ENCODE measurements around the gene CDK3. TPM values are rescaled to one million over a fixed set of nuclear protein-coding genes. Genes with fewer than 3 reads are reported as not detected.

CDK3 gene
- total RNA-seq, 1 donor from 2014 or later = 14.1 TPM

GRCh38 chr17:76050538-76051467 lies 50.1 kb downstream of the CDK3 start:
- ATAC-seq (ENCODE audit: low read depth) (no peak), DNase-seq (no peak)
- intact Hi-C loops (cut with micrococcal nuclease) = no loop called here
- H3K27ac Mint-ChIP-seq = no peak overlapping the region
- CTCF ChIA-PET = interaction anchor here (1.1 kb wide), 1 partner anchor 146 kb away, joined by 3 read pairs; the partner anchor contains the start of gene MRPL38
- H3K4me3 Mint-ChIP-seq = no peak overlapping the region
- H3K36me3 Mint-ChIP-seq (ENCODE audit: low read depth) = peaks cover 76% of the 10 kb centered on the region
- H3K4me1 Mint-ChIP-seq = peaks cover 6% of the 10 kb centered on the region
- TF ChIP-seq CTCF (IDR thresholded peaks at IDR 0.05) = no peak
- H3K9me3 Mint-ChIP-seq = no peaks in the 10 kb centered on the region
- POLR2A ChIA-PET = no interaction called here
- H3K27me3 Mint-ChIP-seq = no peaks in the 10 kb centered on the region

DNA sequence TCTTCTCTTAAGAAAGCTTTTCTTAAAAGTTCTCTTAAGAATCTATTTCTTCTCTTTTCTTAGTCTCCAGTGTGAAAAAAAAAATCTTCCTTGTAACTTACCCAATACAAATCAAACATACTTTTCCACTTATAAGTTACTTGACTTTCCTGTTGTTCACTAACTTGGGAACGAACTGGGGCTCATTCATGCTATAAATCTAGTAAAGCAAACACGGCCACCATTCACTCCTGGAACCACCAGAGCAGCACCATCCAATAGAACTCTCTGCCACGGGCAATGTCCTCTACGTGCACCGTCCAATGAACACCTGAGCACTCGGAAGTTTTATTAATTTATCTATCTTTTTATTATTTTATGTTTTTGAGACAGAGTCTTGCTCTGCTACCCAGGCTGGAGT lies 50.9 kb downstream of the CDK3 start:
- TF ChIP-seq CTCF (IDR thresholded peaks at IDR 0.05) = no peak
- no peaks in the 10 kb centered on the region for H3K9me3 Mint-ChIP-seq
- intact Hi-C loops (cut with micrococcal nuclease) = no loop called here
- CTCF ChIA-PET = interaction anchor here (1.1 kb wide), 1 partner anchor 146 kb away, joined by 3 read pairs; the partner anchor contains the start of gene MRPL38
- H3K4me1 Mint-ChIP-seq = peaks cover 6% of the 10 kb centered on the region
- H3K4me3 Mint-ChIP-seq = no peak overlapping the region
- ATAC-seq (ENCODE audit: low read depth) (no peak), DNase-seq (no peak)
- H3K36me3 Mint-ChIP-seq (ENCODE audit: low read depth) = peaks cover 76% of the 10 kb centered on the region
- H3K27ac Mint-ChIP-seq = no peak overlapping the region
- no peaks in the 10 kb centered on the region for H3K27me3 Mint-ChIP-seq
- POLR2A ChIA-PET = no interaction called here

DNA sequence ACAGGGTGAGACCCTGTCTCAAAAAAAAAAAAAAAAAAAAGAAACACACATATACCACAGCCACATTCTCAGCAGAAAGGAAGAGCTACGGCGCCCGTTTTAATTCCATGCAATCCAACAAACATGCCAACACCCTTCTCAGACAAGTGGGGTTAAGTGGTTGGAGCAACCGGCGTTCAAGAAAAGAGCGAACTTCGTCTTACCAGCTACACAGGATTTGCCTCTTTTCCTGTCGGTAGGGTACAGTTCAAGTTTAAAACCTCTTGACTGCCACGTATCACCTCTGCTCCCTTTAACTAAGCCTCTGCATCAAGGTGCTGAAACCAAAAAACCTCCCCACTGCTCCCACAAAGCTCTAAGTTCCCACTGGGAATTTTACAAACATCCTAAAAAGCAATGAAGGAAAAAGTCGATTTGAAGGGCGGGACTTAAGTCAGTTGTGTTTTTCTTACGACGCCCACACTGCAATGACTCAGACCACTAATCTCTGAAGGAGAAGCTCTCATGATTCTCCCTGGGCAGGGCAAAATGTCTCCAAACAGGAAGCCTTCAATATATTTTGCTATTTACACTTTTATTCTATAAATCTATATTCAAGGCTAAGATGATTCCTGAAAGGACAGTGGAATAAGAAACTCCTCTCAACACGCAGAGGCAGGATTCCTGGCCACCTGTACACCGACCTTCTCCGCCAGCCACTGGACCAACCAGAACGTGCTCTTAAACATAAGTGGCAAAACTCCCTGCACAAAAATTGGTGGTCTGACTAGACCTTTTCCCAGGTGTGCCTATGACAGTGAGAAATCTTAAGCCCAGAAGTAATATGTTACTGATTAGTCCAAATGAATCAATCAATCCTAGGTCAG lies 52.8 kb downstream of the CDK3 start:
- TF ChIP-seq CTCF (IDR thresholded peaks at IDR 0.05) = no peak
- ChIA-PET POLR2A (no interaction called here), CTCF (no interaction called here)
- intact Hi-C loops (cut with micrococcal nuclease) = no loop called here
- DNase-seq = no peak
- Mint-ChIP-seq H3K9me3 (no peaks in the 10 kb centered on the region), H3K4me3 (no peak overlapping the region), H3K4me1 (no peaks in the 10 kb centered on the region), H3K27ac (no peak overlapping the region), H3K36me3 (ENCODE audit: low read depth) (peaks cover 76% of the 10 kb centered on the region), H3K27me3 (no peaks in the 10 kb centered on the region)
- ATAC-seq (ENCODE audit: low read depth) = no peak

GRCh38 chr17:76054112-76054476 lies 53.4 kb downstream of the CDK3 start:
- DNase-seq (no peak), ATAC-seq (ENCODE audit: low read depth) (no peak)
- no peak overlapping the region for H3K27ac Mint-ChIP-seq
- H3K9me3 Mint-ChIP-seq = no peaks in the 10 kb centered on the region
- intact Hi-C loops (cut with micrococcal nuclease) = no loop called here
- no peaks in the 10 kb centered on the region for H3K4me1 Mint-ChIP-seq
- CTCF ChIA-PET = no interaction called here
- H3K4me3 Mint-ChIP-seq = no peak overlapping the region
- peaks cover 76% of the 10 kb centered on the region for H3K36me3 Mint-ChIP-seq (ENCODE audit: low read depth)
- H3K27me3 Mint-ChIP-seq = no peaks in the 10 kb centered on the region
- TF ChIP-seq CTCF (IDR thresholded peaks at IDR 0.05) = no peak
- POLR2A ChIA-PET = no interaction called here

Other genes with a start within 250 kb of the CDK3 start
- 14.9 and 22.9 TPM in 2 replicates for gene GALK1, start 235.7 kb upstream of the CDK3 start, total RNA-seq
- 52.3 and 61.2 TPM in 2 replicates for gene UNK, start 216.0 kb upstream of the CDK3 start, total RNA-seq
- 90.4 and 102 TPM in 2 replicates for gene UNC13D, start 156.5 kb upstream of the CDK3 start, total RNA-seq
- 66.0 and 68.7 TPM in 2 replicates for gene WBP2, start 145.5 kb upstream of the CDK3 start, total RNA-seq
- gene TRIM47, start 122.3 kb upstream of the CDK3 start, total RNA-seq = 3.1 and 3.5 TPM in 2 replicates
- 20.0 and 22.4 TPM in 2 replicates for gene TRIM65, start 103.9 kb upstream of the CDK3 start, total RNA-seq
- 132 and 137 TPM in 2 replicates for gene MRPL38, start 96.0 kb upstream of the CDK3 start, total RNA-seq
- gene FBF1, start 59.8 kb upstream of the CDK3 start, total RNA-seq = 13.2 and 15.1 TPM in 2 replicates
- 23.3 and 25.8 TPM in 2 replicates for gene ACOX1, start 21.7 kb upstream of the CDK3 start, total RNA-seq
- 22.7 and 23.2 TPM in 2 replicates for gene TEN1, start 21.6 kb upstream of the CDK3 start, total RNA-seq
- not detected in 2 replicates for gene EVPL, start 26.5 kb downstream of the CDK3 start, total RNA-seq
- gene SRP68, start 71.7 kb downstream of the CDK3 start, total RNA-seq = 73.7 and 76.1 TPM in 2 replicates
- gene GALR2, start 73.9 kb downstream of the CDK3 start, total RNA-seq = 0.18 and 0.32 TPM in 2 replicates
- gene ZACN, start 78.3 kb downstream of the CDK3 start, total RNA-seq = 0.34 and 0.67 TPM in 2 replicates
- gene EXOC7, start 102.9 kb downstream of the CDK3 start, total RNA-seq = 133 and 146 TPM in 2 replicates
- gene FOXJ1, start 140.4 kb downstream of the CDK3 start, total RNA-seq = 0.39 and 0.44 TPM in 2 replicates
- gene RNF157, start 239.6 kb downstream of the CDK3 start, total RNA-seq = 3.1 and 3.5 TPM in 2 replicates

All from activated B cell treated with CpG ODN at 0.5 μM for 24 hours (primary cell).